Measurements from ENCODE around the gene SCAI. TPM values are rescaled to one million over a fixed set of nuclear protein-coding genes. Genes with fewer than 3 reads are reported as not detected.

Gene SCAI
- total and polyA plus RNA-seq, 12 donors, result 0.51 to 4.4 (median 3.5) TPM

- intact Hi-C loops (cut with DNase I), result no loop called here
- DNase-seq (no peak), ATAC-seq (peak in 6 of 8 donors; percentile 20 to 75 (median 58))
- H3K27me3 ChIP-seq, result no peaks in the 10 kb centered on the region
- peaks cover 0 to 97% (median 32%) of the 10 kb centered on the region in 9 donors for H3K36me3 ChIP-seq
- H3K4me1 ChIP-seq, result peaks cover 0 to 13% (median 5%) of the 10 kb centered on the region in 9 donors
- peak overlapping the region in 6 of 10 donors; percentile 13 to 62 (median 29) for H3K27ac ChIP-seq
- H3K4me3 ChIP-seq, result no peak overlapping the region
- WGBS, 2 donors, result 68 to 78% methylated on average over 4 of the region's 4 CpGs
- no peak for TF ChIP-seq CTCF (IDR thresholded peaks at IDR 0.05)
- no peaks in the 10 kb centered on the region for H3K9me3 ChIP-seq
Observed at GRCh38 chr9:125153712-125154367, 10.5 kb upstream of the SCAI start.

- Histone ChIP-seq H3K9me3 (no peaks in the 10 kb centered on the region), H3K27ac (no peak overlapping the region), H3K4me1 (peaks cover 0 to 13% (median 5%) of the 10 kb centered on the region in 9 donors), H3K27me3 (no peaks in the 10 kb centered on the region), H3K4me3 (no peak overlapping the region), H3K36me3 (peaks cover 0 to 91% (median 32%) of the 10 kb centered on the region in 9 donors)
- intact Hi-C loops (cut with DNase I), result no loop called here
- no peak for TF ChIP-seq CTCF (IDR thresholded peaks at IDR 0.05)
- 90 to 91% methylated on average over 2 of the region's 2 CpGs for WGBS, 2 donors
- no peak for DNase-seq
- no peak for ATAC-seq
Observed at GRCh38 chr9:125151730-125152129, 8.4 kb upstream of the SCAI start.

GRCh38 chr9:125150349-125151245, 7.3 kb upstream of the SCAI start:
- no peak for TF ChIP-seq CTCF (IDR thresholded peaks at IDR 0.05)
- WGBS, 2 donors, result 63 to 71% methylated on average over 12 of the region's 12 CpGs
- Histone ChIP-seq H3K36me3 (peaks cover 0 to 82% (median 30%) of the 10 kb centered on the region in 9 donors), H3K4me3 (no peak overlapping the region), H3K9me3 (no peaks in the 10 kb centered on the region), H3K27me3 (no peaks in the 10 kb centered on the region), H3K4me1 (peaks cover 0 to 13% (median 5%) of the 10 kb centered on the region in 9 donors), H3K27ac (no peak overlapping the region)
- DNase-seq, result no peak
- intact Hi-C loops (cut with DNase I), result no loop called here
- peak in 1 of 8 donors; percentile 29 for ATAC-seq

- ATAC-seq, result no peak
- DNase-seq, result no peak
- no peak for TF ChIP-seq CTCF (IDR thresholded peaks at IDR 0.05)
- Histone ChIP-seq H3K4me3 (no peak overlapping the region), H3K4me1 (peaks cover 2 to 13% (median 6%) of the 10 kb centered on the region in 9 donors), H3K27ac (no peak overlapping the region), H3K36me3 (peaks cover 0 to 50% (median 17%) of the 10 kb centered on the region in 9 donors), H3K9me3 (no peaks in the 10 kb centered on the region), H3K27me3 (no peaks in the 10 kb centered on the region)
- intact Hi-C loops (cut with DNase I), result loop anchor here in 4 of 10 donors (10.0 kb wide), 3 partner anchors 203 to 293 kb away; partner anchors contain the start of genes GOLGA1 (in 2 of the 4) and WDR38 (in 1 of the 4)
- WGBS, 2 donors, result 70 to 76% methylated on average over 3 of the region's 3 CpGs
Observed at GRCh38 chr9:125147401-125147951, 4.1 kb upstream of the SCAI start.
